Neural crest cell (in vitro differentiated cells): ENCODE results near the gene CLUH. TPM values are rescaled to one million over a fixed set of nuclear protein-coding genes. Genes with fewer than 3 reads are reported as not detected.

Experiments used
- DNase-seq: peaks from one replicate; pipeline ENCODE4 v3.0.0; 2021; ENCODE audit warnings: low read depth, mixed read lengths, low spot score
- H3K27ac Mint-ChIP-seq: one replicate; pipeline ENCODE4 v1.8.0; 2021; ENCODE audit warnings: mild to moderate bottlenecking, mixed read lengths; ENCODE audit not compliant: unreplicated experiment
- H3K27me3 Mint-ChIP-seq: 2 replicates; pipeline ENCODE4 v1.8.0; 2021; ENCODE audit warnings: low read depth, mild to moderate bottlenecking, mixed read lengths
- H3K36me3 Mint-ChIP-seq: 2 replicates; pipeline ENCODE4 v1.8.0; 2021; ENCODE audit warnings: low read depth, mild to moderate bottlenecking, mixed read lengths
- H3K4me1 Mint-ChIP-seq: 2 replicates; pipeline ENCODE4 v1.8.0; 2021; ENCODE audit warnings: mixed read lengths
- H3K4me3 Mint-ChIP-seq: one replicate; pipeline ENCODE4 v1.8.0; 2021; ENCODE audit warnings: mild to moderate bottlenecking, mixed read lengths
- H3K9me3 Mint-ChIP-seq: 2 replicates; pipeline ENCODE4 v1.8.0; 2021; ENCODE audit warnings: mixed read lengths
- total RNA-seq: library from RNA; stranded (reverse); gene quantifications from 2 replicates; pipeline ENCODE4 v1.2.1, GENCODE V29; 2021
- TF ChIP-seq, protein P1 (sequence below): fragments of 200-600 bp; sonication (generic); conservative IDR thresholded peaks from 2 replicates; pipeline ENCODE4 v1.5.0; 2021; ENCODE audit warnings: antibody characterized with exemption, mild to moderate bottlenecking

Gene CLUH
- total RNA-seq, 1 donor from 2014 or later: 59.6 TPM

- Mint-ChIP-seq H3K4me3 (no peak overlapping the region), H3K36me3 (no peaks in the 10 kb centered on the region), H3K27ac (no peak overlapping the region), H3K4me1 (no peaks in the 10 kb centered on the region), H3K9me3 (no peaks in the 10 kb centered on the region), H3K27me3 (no peaks in the 10 kb centered on the region)
- TF ChIP-seq, protein P1, sequence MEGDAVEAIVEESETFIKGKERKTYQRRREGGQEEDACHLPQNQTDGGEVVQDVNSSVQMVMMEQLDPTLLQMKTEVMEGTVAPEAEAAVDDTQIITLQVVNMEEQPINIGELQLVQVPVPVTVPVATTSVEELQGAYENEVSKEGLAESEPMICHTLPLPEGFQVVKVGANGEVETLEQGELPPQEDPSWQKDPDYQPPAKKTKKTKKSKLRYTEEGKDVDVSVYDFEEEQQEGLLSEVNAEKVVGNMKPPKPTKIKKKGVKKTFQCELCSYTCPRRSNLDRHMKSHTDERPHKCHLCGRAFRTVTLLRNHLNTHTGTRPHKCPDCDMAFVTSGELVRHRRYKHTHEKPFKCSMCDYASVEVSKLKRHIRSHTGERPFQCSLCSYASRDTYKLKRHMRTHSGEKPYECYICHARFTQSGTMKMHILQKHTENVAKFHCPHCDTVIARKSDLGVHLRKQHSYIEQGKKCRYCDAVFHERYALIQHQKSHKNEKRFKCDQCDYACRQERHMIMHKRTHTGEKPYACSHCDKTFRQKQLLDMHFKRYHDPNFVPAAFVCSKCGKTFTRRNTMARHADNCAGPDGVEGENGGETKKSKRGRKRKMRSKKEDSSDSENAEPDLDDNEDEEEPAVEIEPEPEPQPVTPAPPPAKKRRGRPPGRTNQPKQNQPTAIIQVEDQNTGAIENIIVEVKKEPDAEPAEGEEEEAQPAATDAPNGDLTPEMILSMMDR: no peak
- DNase-seq: no peak
Measured at GRCh38 chr17:2697611-2698162, 13.9 kb downstream of the CLUH start.

DNA sequence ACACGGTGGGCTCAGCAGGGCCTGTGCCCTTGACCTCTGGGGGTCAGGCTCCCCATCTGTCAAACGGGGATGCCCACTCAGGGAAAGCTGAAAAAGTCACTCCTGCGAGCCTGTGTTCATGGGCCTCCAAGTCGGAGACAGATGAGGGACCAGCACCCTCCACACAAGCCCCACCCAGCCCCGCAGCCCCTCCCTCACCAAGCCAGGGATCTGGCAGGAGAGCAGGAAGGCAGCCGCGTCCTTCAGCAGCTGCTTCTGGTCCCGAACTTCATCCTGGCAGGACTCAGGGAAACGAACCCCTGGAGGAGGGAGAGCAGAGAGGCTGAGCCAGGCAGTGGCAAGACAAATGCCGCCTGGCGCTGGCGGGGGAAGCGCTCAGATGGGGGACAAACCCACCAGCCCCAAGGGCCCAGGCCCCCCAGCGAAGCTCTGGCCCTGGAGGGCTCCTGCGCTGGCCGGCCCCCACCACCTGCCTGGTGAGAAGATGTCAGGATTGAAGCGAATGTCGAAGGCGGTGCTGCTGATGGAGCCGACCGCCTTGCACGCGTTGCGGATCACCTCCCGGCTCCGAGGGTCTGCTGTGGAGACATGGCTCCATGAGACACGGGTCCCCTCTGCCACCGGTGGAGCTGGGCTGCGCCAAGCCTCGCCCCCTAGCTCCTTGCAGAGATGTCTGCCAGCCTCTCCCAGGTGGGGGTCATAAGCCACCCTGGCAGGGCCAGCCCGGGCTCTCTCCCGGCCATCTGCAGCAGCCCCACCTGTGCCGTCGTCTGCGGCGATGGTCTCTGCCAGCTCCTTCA, 15.4 kb downstream of the CLUH start:
- no peak for DNase-seq
- TF ChIP-seq, protein P1: no peak
- H3K36me3 Mint-ChIP-seq: no peaks in the 10 kb centered on the region
- H3K9me3 Mint-ChIP-seq: no peaks in the 10 kb centered on the region
- no peak overlapping the region for H3K4me3 Mint-ChIP-seq
- H3K27ac Mint-ChIP-seq: no peak overlapping the region
- H3K27me3 Mint-ChIP-seq: no peaks in the 10 kb centered on the region
- H3K4me1 Mint-ChIP-seq: no peaks in the 10 kb centered on the region

GRCh38 chr17:2695243-2695960, 16.2 kb downstream of the CLUH start:
- no peaks in the 10 kb centered on the region for H3K36me3 Mint-ChIP-seq
- H3K4me3 Mint-ChIP-seq: no peak overlapping the region
- H3K27ac Mint-ChIP-seq: no peak overlapping the region
- DNase-seq: no peak
- H3K27me3 Mint-ChIP-seq: no peaks in the 10 kb centered on the region
- TF ChIP-seq, protein P1: no peak
- no peaks in the 10 kb centered on the region for H3K4me1 Mint-ChIP-seq
- H3K9me3 Mint-ChIP-seq: no peaks in the 10 kb centered on the region

DNA sequence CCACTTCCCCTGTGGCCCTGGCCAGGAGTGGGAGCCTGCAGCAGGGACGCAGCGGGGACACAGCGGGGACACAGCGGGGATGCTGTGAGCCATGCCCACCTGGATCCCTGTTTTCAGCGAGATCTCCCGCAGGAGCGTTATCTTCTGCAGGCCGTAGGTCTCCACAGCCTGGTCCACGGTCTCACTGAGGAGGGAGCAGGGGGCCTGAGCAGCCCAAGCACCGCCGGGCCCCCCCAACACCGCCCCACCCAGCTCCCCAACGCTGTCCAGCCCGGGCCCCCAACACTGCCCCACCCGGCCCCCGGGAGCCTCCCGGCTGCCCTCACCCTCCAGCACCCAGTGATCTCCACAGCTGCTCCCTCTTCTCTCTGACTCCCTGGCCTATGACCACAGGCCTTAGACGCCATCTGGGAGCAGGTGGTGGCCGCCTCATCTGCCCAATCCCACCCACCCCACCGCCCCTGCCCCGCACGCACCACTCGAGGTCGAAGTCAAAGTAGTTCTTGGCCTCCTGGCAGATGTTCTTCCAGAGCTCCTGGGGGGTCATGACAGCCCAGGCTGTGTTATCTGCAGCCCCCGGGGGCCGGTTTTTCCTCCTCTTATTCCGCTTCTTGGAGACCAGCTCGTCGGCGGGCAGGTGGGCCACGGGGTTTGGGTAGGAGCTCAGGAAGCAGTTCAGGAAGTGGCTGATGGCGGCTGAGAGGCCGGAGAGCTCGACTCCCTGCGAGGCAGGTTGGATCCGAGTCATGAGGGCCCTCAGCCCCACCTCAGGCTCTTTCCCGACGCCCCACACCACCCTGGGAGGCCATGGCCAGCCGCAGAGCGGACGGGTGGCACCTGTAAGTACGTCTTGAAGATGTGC, 17.0 kb downstream of the CLUH start:
- H3K4me3 Mint-ChIP-seq: no peak overlapping the region
- H3K36me3 Mint-ChIP-seq: no peaks in the 10 kb centered on the region

More for the DNA sequence above, 17.0 kb downstream of the CLUH start:
- H3K4me1 Mint-ChIP-seq: no peaks in the 10 kb centered on the region
- TF ChIP-seq, protein P1: no peak
- H3K9me3 Mint-ChIP-seq: no peaks in the 10 kb centered on the region
- no peak overlapping the region for H3K27ac Mint-ChIP-seq
- no peaks in the 10 kb centered on the region for H3K27me3 Mint-ChIP-seq
- no peak for DNase-seq
